Left lung (tissue), 10 donors: ENCODE results near the gene ZNF407. TPM values are rescaled to one million over a fixed set of nuclear protein-coding genes. Genes with fewer than 3 reads are reported as not detected.
"Not testable (repeated sequence)": the region's sequence is repeated elsewhere in the genome, so short reads cannot be mapped to it uniquely, and the experiment has no call there.

ENCODE experiments used
- ATAC-seq: fragments of 200-7000 bp; cut with Tn5 transposase; one replicate; pipeline ENCODE4 v1.9.1; 2020; ENCODE audit warnings: moderate library complexity
- DNase-seq, 4 donors: peaks; one replicate each; pipeline ENCODE4 v3.0.0-alpha.2; 2013 to 2020
- H3K27ac ChIP-seq, 2 donors: fragments of 200-600 bp; sonication (generic) in 1 of 2; one replicate each; pipeline versions ENCODE4 v1.5.0 to v1.8.0; 2020 to 2021
- H3K27me3 ChIP-seq, 2 donors: fragments of 200-600 bp; sonication (generic) in 1 of 2; one replicate each; pipeline versions ENCODE4 v1.5.0 to v1.8.0; 2020 to 2021
- H3K36me3 ChIP-seq, 2 donors: fragments of 200-600 bp; sonication (generic) in 1 of 2; one replicate each; pipeline versions ENCODE4 v1.5.0 to v1.8.0; 2020 to 2021
- H3K4me1 ChIP-seq, 2 donors: fragments of 200-600 bp; one replicate each; pipeline ENCODE4 v1.8.0; 2021
- H3K4me3 ChIP-seq, 2 donors: fragments of 200-600 bp; sonication (generic) in 1 of 2; one replicate each; pipeline versions ENCODE4 v1.5.0 to v1.8.0; 2020 to 2021; ENCODE audit warnings: mild to moderate bottlenecking in 1 of 2
- H3K9me3 ChIP-seq, 2 donors: fragments of 200-600 bp; sonication (generic) in 1 of 2; one replicate each; pipeline versions ENCODE4 v1.5.0 to v1.8.0; 2020 to 2021
- intact Hi-C, 2 donors: fragments of 100-400 bp; cut with DNase I; formaldehyde crosslinking; loops; one replicate each; pipeline versions ENCODE4 v1.11.2 to v1.14.2; 2022
- polyA plus RNA-seq, 6 donors: library from polyadenylated mRNA; unstranded; fragments of 120-200 nt; gene quantifications; one replicate each; pipeline ENCODE4 v1.2.1, GENCODE V29; 2013; ENCODE audit not compliant: insufficient read length in 6 of 6
- total RNA-seq, 2 donors: library from RNA; stranded (reverse); fragmentation: NEBNext Ultra II Directional; extraction: Animal tissue kit (Norgen Biotek cat#: 25700); gene quantifications; one replicate each; pipeline ENCODE4 v1.2.1, GENCODE V29; 2021
- TF ChIP-seq, protein P1 (sequence below), 2 donors: fragments of 200-600 bp; sonication (generic) in 1 of 2; IDR thresholded peaks; one replicate each; pipeline versions ENCODE4 v1.5.0 to v1.8.0; 2021; ENCODE audit warnings: antibody characterized with exemption in 2 of 2
- donor health status: DM: no; HTN: yes; CAD: no.
- donor health status: DM: no; HTN: no; CAD: no.

ZNF407 gene
- total and polyA plus RNA-seq, 8 donors: 10.3 to 16.7 (median 11.3) TPM

DNA sequence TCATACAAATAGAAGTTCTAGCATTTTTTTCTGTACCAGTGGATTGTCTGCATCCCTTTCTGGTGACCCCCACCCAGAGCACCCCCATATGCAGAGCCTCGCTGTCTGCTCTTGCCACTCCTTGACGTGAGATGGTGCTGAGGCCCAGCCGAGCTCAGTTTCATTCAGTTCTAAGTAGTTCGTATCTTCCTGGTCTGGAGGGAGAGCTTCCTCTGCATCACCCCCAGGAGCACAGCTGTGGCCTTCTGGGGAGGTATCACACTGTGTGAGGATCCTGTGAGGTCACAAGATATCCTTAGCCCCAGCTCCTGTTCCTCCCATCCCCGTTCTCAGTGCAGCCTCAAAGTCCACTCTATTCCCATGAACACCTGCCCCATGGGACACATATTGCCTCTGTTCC is 478.6 kb downstream of the ZNF407 start:
- peaks cover 0 to 20% of the 10 kb centered on the region in 2 donors for H3K9me3 ChIP-seq
- ATAC-seq (no peak), DNase-seq (no peak)
- no peaks in the 10 kb centered on the region for H3K36me3 ChIP-seq
- H3K27ac ChIP-seq: no peak overlapping the region
- intact Hi-C loops: no loop called here
- peaks cover 0 to 12% of the 10 kb centered on the region in 2 donors for H3K4me1 ChIP-seq
- no peak overlapping the region for H3K4me3 ChIP-seq
- TF ChIP-seq, protein P1, sequence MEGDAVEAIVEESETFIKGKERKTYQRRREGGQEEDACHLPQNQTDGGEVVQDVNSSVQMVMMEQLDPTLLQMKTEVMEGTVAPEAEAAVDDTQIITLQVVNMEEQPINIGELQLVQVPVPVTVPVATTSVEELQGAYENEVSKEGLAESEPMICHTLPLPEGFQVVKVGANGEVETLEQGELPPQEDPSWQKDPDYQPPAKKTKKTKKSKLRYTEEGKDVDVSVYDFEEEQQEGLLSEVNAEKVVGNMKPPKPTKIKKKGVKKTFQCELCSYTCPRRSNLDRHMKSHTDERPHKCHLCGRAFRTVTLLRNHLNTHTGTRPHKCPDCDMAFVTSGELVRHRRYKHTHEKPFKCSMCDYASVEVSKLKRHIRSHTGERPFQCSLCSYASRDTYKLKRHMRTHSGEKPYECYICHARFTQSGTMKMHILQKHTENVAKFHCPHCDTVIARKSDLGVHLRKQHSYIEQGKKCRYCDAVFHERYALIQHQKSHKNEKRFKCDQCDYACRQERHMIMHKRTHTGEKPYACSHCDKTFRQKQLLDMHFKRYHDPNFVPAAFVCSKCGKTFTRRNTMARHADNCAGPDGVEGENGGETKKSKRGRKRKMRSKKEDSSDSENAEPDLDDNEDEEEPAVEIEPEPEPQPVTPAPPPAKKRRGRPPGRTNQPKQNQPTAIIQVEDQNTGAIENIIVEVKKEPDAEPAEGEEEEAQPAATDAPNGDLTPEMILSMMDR (IDR thresholded peaks at IDR 0.05): no peak
- no peaks in the 10 kb centered on the region for H3K27me3 ChIP-seq

DNA sequence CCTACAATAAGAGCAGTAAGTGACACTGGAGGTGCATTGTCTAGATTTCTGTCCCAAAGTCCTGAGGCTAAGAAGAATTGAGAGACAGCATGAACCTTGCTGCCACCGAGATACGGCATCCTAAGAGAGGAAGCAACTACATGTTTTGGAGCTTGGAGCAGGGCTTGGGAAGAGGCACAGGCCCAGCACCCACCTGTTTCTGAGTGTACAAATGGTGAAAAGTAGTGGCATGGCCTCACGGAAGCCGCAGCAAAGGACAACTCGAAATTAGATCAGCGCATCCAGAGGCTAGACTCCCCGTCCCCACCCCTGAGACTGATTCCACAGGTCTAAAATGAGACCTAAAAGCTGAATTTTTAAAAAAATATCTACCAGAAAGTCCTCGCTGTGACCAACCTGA is 483.8 kb downstream of the ZNF407 start:
- ATAC-seq: no peak

DNA sequence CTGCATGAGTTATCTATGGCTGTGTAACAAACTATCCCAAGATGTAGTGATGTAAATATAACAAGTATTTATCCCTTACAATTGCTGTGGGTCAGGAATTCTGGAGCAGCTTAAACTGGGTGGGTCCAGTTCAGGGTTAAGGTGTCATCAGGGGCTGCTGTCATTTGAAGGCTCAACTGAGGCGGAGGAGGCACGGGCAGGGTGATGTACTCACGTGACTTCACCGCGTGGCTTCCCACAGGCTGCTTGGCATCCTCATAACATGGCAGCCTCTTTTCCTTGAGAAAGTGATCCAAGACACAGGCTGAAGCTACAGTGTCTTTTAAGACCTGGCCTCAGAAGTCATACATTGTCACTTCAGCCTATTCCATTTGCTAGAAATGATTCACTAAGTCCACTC is 485.5 kb downstream of the ZNF407 start:
- DNase-seq: no peak
- H3K4me3 ChIP-seq: no peak overlapping the region
- intact Hi-C loops: no loop called here
- no peaks in the 10 kb centered on the region for H3K4me1 ChIP-seq
- H3K27ac ChIP-seq: no peak overlapping the region
- TF ChIP-seq, protein P1 (IDR thresholded peaks at IDR 0.05): no peak
- H3K36me3 ChIP-seq: no peaks in the 10 kb centered on the region
- ATAC-seq: no peak
- H3K9me3 ChIP-seq: peaks cover 0 to 6% of the 10 kb centered on the region in 2 donors
- no peaks in the 10 kb centered on the region for H3K27me3 ChIP-seq

More for the DNA sequence above, 483.8 kb downstream of the ZNF407 start:
- Histone ChIP-seq H3K4me1 (no peaks in the 10 kb centered on the region), H3K27me3 (no peaks in the 10 kb centered on the region), H3K9me3 (peaks cover 0 to 20% of the 10 kb centered on the region in 2 donors), H3K27ac (no peak overlapping the region), H3K36me3 (no peaks in the 10 kb centered on the region), H3K4me3 (no peak overlapping the region)
- TF ChIP-seq, protein P1 (IDR thresholded peaks at IDR 0.05): no peak
- DNase-seq: no peak
- intact Hi-C loops: no loop called here

DNA sequence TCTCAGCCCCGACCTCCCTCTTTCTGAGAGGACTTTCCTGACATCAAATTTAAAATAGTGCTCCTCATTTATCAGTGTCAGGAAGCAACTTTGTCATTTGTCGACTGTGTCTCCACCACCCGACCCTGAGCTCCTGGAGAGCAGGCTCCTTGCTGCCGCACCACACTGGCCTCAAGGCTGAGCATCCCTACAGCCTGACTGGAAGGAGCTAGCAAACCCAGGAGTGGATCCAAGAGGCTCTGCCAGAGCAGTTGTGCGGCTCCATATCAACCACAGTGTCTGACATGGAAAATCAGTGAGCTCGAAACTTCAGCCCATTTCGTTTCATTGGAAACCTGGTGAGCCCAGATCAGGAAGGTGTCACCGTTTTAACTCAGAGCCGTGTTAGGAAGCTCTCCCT is 486.1 kb downstream of the ZNF407 start:
- intact Hi-C loops: no loop called here
- no peak for ATAC-seq
- TF ChIP-seq, protein P1 (IDR thresholded peaks at IDR 0.05): no peak

DNA sequence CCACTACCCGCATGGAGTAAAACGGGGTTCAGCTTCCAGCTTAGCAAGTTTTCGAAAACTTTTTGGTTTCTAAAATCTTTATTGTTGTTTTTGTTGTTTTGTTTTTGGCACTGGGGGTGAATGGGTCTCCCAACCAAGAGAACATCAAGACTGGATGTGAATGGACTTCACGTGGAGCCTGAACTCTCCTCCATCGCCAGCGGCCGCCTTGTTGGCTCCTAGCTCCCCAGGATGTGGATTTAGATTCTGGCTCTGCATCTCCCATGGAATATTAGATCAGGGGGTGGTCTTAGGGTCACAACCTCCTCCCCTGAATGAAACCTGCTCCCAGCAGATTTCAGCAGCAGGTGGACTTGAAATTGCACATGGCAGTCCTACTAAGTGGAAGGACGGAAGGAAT is 488.0 kb downstream of the ZNF407 start:
- intact Hi-C loops, H3K4me1 ChIP-seq, H3K27me3 ChIP-seq, DNase-seq, H3K27ac ChIP-seq, ATAC-seq, H3K36me3 ChIP-seq, H3K9me3 ChIP-seq, H3K4me3 ChIP-seq: not testable (repeated sequence)

More for the DNA sequence above, 486.1 kb downstream of the ZNF407 start:
- Histone ChIP-seq H3K4me3 (no peak overlapping the region), H3K27ac (no peak overlapping the region), H3K9me3 (no peaks in the 10 kb centered on the region), H3K4me1 (no peaks in the 10 kb centered on the region), H3K36me3 (no peaks in the 10 kb centered on the region), H3K27me3 (no peaks in the 10 kb centered on the region)
- DNase-seq: no peak

DNA sequence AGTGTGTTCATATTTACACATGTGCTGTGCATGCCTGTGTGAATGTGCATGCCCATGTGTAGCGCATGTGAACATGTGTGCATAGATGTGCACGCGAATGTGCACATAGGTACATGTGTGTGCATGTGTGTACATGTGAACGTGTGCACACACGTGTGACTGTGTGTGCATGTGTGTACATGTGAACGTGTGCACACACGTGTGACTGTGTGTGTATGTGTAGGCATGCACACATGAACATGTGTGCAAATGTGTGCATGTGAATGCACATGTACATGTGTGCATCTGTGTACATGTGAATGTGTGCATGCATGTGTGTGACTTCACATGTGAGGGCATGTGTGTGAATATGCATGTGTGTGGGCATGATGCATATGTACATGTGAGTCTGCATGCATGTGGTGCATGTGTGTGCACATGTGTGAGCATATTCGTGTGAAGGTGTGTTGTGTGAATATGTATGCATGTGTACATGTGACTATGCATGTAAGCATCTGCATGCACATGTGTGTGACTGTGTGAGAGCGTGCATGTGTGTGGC is 488.9 kb downstream of the ZNF407 start:
- Histone ChIP-seq H3K9me3 (no peaks in the 10 kb centered on the region), H3K4me1 (no peaks in the 10 kb centered on the region), H3K27ac (no peak overlapping the region), H3K4me3 (no peak overlapping the region), H3K27me3 (no peaks in the 10 kb centered on the region), H3K36me3 (no peaks in the 10 kb centered on the region)
- intact Hi-C loops: no loop called here
- TF ChIP-seq, protein P1 (IDR thresholded peaks at IDR 0.05): no peak
- no peak for DNase-seq
- ATAC-seq: no peak
